GM18861 (cell line): ENCODE data around the gene GLB1L2.

ENCODE experiments used
- ATAC-seq: cut with Tn5 transposase; IDR thresholded peaks from one replicate; pipeline ENCODE4 v1.9.1; 2021; ENCODE audit not compliant: unreplicated experiment

Gene GLB1L2

DNA sequence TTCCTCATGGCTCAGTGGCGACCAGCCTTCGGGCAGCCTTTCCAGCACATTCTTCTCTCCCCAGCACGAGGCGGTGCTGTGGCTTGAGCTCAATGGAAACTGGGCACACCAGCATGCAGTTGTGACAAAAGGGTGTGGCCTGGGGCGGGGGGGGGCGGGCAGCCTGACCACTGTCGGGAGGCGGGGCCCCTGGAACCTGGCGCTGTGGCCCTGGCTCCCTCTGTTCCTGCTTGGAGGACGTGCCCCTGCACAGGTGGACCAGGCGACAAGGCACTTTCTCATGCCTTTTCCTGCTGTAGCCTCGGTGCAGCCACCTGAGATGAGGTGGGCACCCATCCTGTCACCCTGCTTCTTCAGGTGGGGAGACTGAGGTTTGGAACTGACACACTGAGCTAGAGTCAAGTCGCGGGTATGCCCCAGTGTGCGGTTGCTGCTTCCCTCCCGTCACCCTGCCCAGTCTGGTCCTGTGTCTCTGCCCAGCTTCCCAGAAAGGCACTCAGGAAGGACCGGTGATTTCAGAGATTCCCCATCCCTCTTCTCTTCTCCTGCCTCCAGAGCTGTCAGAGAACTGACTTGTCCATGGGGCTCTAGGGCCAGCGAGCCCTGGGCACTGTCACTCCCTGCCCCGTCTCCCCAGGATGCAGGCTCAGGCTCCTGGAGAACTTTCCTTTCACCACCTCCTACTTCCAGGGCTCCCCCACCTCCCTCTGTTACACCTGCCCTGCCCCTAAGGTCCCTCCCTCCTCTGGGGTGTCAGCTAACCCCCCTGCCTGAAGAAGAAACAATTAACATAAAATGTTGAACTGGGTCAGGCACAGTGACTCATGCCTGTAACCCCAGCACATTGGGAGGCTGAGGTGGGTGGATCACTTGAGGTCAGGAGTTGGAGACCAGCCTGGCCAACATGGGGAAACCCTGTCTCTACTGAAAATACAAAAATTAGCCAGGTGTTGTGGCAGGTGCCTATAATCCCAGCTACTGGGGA lies 70.3 kb downstream of the GLB1L2 start:
- no peak for ATAC-seq

DNA sequence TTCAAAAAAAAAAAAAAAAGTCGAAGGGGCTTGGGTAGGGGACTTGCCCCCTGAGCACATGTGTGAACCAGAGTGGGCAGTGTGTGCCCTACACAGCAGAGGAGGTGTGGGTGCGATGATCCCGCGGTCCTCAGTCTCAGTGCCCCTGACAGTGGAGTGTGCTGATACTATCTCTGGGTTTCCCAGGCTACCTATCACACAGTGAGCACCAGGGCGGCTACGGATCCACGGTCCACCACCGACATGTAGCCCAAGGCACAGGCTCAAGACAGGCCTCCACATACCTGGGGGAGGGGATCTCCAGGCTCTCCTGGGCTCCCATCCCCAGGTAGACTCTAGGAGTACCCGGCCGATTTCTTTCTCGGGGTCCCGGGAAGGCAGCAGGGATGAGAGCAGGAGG lies 71.1 kb downstream of the GLB1L2 start:
- ATAC-seq, result no peak

DNA sequence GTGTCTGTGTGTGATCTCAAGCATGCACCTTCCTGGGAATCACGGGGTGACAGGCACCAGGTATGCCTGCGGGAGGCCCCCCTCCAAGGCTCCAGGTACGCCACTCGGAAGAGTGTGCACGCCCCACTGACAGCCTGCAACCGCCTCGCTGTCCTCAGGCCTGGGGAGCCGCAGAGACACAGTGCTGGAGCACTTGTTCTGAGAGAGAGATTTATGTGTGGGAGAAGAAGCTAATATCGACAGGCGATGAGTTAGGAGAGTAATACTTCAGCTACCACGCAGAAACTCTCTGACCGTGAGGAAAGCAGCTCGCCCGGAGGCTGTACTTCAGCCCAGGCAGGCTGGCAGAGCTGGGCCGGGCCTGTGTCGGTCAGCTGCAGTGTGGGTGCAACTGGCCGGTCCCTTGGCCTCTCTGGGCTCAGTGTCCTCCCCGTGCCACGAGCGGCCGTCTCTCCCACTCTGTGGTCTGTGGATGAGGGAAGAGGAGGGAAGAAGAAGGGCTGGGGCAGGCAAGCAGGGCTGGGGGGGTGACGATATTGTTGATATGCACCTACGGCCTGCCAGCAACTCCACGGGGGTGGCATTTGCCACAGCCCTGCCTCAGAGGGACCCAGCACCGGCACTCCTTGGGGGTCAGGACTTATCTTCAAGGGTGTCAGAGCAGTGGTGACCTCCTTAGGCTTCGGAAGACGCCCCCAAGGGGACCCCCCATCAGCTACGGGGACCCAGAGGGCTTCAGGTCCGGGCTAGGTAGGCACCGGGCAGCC lies 73.0 kb downstream of the GLB1L2 start:
- ATAC-seq, result no peak

DNA sequence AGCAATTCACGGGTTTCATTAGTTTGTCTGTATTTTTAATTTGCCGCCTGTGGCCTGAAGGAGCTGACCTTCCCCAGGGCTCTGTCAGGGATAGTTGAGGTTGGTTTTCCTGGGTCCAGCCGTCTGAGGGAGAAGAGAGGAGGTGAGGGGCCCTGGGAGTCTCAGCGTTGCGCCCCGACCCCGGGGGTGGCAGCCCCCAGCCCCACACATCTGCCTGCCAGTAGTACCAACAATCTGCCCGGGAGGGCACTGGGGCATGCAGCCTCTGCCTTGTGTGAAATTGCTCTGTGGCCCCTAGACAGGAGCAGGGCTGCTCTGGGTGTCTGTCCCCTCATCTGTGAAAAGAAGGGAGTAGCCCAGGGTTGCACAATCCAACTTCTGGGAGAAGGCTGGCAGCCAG lies 73.6 kb downstream of the GLB1L2 start:
- no peak for ATAC-seq

DNA sequence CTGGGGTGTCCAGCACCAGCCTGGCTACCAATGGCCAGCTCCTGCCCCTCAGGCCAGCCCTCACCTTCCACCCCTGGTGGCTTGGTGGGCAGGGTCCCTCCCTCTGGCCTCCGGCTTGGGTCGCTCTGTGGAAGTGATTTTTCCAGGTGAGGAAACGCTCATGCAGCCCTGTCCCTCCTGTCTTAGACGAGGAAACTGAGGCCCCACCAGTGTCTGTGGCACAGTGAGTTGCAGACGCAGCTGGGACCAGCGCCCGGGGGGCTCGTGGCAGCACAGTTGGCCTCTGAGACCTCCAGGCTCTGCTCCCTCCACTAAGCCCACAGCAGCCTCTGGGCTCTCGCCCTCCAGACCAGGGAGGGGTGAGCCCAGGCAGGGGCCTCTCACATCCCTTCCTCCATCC lies 74.1 kb downstream of the GLB1L2 start:
- ATAC-seq, result no peak

DNA sequence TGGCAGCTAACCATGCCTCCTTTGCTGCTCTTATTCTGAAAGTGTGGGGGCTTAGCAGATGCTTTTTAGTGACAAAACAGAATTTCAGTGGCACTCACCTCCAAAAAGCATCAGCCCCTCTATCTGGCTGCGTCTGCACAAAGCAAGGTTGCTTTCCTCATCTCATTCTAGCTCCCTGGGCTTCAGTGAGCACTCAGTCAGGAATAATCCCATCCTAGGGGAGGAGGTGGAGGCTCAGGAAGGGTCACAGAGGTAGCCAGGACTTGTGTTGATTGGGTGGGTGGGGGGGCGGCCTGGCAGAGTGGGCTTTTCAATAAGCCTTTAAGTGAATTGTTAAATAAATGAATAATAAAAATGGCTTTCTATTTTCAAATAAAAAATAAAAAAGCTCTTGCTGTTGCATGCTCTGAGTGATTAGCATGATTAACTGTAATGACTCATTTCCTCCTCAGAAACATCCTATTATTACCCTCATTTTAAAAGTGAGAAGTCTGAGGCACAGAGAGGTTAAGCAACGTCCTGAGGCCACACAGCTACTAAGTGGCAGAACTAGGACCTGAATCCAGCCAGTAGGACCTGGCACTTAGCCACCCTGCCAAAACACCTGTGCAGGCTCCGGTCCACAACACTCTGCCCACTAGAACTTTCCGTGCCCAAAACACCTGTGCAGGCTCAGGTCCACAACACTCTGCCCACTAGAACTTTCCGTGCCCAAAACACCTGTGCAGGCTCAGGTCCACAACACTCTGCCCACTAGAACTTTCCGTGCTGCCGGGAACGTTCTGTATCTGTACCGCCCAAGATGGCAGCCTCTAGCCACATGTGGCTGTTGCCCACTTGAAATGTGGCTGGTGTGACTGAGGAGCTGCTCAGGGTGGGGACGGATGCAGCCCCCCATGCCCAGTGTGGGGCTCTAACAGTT lies 74.7 kb downstream of the GLB1L2 start:
- no peak for ATAC-seq

DNA sequence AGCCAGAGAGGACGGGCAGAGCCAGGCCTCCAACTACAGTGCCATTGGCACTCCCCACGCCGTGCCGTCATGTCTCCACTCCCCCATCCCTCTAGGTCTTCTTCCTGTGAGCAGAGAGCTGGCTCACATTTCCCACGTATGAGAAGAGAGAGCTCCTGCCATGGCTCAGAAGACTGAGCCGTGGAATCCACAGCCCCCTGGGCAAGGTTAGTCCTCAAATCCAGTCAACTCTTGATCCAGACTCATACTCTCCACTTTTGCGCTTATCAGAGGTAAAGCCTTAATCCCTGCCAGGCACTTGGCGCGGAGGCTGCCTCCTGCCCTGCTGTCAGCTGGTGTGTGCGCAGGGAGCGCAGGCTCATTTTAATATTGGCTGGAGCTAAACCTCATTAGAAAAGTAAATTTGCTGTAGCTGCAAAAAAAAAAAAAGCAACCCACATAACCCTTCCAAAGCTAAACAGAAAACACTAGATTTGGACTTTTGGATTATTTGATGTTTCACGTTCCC lies 75.6 kb downstream of the GLB1L2 start:
- no peak for ATAC-seq

DNA sequence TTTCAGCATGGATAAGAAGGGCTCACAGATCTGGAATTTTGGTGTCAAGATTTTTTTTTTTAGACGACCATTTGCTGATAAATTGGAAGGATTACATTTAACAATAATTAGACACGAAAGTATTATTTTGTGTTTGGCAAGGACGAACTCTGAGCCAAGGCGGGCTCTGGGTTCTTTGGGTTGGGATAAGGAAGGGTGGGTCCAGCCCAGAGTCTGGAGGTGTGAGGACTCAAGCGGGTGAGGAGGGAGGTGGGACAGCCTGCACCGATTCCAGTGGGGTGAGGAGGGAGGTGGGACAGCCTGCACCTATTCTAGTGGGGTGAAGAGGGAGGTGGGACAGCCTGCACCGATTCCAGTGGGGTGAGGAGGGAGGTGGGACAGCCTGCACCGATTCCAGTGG lies 76.1 kb downstream of the GLB1L2 start:
- ATAC-seq, result no peak

DNA sequence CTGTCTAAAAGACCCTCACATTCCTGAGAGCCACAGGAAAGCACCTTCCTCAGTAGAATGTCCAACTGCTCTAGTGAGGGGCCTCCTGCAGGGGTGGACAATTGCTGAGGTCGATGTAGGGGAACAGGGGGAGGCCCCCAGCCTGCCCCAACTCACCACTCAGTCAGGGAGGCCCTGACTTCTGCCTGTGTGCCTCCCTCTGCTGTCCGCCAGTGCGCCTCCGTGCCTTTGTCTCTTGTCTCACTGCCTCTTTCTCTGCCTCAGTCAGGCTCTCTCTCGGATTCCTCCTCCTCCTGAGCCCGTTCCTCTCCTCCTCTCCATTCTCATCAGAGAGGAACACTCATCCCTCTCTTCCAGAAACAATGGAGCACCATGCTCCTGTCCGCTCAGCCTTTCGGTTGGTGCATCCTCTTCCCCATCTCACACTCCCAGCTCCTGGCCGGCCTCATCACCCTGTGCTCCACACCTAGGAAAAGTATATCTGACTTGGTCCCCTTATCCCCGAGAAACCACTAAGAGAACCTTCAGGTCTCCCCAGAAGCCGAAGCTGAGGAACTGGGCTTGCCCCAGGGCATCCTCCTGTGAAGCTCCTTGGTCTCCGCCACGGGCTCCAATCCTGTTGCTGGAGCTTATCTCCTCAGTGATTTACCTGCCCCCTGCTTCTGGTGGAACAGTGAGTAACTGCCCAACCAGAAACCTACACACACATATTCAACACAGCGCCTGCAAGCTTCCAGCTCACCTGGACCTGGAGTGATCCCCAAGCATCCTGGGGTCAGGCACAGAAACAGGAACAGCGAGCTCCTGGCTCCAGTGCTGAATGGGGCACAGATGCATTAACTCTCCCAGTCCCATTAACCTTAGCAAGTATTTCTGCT lies 78.0 kb downstream of the GLB1L2 start:
- ATAC-seq, result no peak

DNA sequence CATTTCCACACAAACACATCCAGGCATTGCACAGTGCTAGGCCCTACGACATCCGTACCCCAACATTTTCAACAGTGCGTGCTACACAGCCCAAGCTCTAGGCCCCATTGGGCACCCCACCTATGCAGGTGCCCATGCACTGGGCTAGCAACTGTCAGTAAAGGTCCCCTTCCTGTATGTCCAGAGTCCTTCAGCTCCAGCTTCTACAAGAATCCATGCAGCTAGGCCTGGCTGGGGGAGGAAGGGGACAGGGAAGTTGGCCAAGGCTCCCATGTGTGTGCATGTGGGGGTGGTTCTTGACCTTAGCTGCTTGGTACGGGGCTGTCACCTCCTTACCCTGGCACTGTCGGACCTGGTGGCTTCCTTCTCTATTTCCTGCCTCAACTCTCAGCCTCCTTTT lies 79.0 kb downstream of the GLB1L2 start:
- ATAC-seq, result no peak

DNA sequence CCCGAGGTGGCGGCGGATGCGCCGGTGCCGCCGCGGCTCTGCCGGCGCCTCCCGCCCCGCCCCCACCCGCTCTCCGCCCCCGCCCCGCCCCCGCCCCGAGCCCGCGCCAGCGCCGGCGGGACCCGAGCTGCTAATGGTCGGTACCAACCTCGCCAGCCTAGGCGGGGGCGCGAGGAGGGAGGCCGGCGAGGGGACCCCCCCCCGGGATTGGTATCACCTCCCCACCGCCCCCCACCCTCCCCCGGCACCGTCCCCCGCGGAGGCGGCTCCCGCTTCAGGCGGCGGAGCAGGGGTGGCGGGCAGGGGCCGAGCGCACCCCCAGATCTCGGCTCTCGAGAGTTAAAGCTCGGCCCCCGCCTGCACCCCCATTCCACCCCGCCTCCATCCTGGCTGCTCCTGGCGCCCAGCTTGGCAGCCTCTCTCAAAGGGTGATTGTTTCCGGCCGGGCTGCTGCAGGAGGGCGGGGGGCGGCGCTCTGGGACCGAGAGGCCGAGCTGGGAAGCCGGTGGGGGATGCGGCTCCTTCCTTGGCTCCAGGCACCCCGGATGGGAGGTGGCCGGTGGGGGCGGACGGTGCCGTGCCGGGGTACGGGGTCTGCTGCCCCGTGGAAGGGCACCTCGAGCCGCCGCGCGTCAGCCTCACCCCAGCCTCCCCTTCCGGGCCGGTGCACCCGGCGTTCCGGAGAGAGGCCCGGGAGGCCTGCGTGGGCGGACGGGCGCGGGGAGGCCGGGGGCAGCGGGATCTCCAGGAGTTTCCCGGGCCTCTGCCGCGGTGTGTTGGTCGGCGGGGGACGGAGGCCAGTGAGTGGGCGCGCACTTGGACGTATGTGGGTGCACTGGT lies 80.6 kb downstream of the GLB1L2 start, which contains the start of gene B3GAT1:
Gene B3GAT1, minus strand, starts transcription at position 40 of the 840 bp plus-strand sequence. CDS start 24,583 bp downstream, outside the sequence.
- ATAC-seq, result no peak

DNA sequence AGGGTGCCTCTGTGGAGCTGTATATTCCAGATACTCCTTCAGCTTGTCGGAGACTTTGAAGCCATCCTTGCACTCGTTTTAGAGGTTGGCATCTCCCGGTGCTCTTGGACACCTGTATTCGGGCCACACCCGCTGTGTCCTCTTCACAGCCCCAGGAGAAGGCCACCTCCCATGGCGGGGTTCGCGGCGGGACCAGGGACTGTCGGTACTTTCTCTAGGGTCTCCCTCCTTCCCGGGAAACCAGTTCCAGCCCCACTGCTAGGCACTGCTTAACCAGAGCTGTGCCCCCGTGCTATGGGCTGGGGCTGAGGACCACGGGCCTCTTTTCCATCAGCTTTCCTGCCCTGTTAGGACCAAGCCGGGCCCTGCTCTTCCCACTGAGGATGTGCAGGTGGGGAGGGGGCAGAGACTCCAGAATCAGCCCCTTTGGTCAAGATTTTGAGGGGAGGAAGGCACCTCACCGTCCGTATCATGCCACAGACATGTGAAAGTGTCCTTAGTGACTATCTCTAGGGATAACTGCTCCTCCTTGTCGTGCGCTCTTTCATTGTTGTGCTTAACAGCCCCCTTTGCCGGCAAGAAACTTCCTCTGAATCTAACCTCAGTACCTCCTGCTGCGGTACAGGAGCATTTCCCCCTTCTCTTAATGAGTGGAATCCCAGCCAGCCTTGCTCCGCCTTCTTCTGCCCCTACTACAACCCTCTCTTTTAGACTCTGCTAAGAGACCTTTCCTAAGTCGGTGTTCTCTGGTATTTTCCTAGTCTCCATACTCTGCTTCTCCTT lies 81.4 kb downstream of the GLB1L2 start:
- ATAC-seq, result no peak

DNA sequence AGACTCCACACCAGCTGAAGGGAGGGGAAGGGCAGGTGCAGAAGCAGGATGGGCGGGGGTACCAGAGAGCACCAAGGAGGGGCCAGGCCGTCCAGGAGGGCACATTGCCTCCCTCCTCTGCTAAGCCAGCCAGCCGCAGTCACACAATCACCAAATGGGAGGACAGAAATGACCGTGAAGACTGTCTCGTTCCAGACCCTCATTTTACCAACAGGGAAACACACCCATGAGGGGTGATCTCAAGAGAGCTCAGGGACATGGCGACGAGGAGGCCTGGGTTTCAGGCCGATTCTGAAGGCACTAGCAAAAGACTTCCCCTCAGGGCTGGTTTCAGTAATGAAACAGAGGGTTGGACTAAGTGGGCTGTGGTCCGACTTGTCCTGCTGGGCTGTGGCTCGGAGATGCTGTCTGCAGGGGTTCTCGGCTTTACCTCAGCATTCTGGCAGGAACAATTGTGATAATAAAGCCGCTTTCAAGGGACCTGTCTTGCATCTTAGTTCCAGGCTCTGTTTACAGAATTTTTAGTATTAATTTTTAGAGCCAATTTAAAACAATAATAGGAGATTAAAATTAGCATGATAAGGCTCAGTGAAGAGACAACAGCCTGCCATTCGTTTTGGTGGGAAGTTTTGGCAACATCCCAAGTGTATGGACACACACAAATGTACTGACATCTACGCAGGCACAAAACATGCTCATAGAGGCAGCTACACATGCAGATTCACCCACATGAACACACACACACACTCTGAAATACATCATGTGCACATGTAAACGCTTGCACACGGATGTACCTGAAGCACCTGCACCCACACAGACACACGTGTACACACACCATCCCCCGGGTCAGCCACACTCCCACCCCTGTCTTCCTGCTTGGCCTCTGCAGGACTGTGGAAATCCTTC lies 82.3 kb downstream of the GLB1L2 start:
- no peak for ATAC-seq

DNA sequence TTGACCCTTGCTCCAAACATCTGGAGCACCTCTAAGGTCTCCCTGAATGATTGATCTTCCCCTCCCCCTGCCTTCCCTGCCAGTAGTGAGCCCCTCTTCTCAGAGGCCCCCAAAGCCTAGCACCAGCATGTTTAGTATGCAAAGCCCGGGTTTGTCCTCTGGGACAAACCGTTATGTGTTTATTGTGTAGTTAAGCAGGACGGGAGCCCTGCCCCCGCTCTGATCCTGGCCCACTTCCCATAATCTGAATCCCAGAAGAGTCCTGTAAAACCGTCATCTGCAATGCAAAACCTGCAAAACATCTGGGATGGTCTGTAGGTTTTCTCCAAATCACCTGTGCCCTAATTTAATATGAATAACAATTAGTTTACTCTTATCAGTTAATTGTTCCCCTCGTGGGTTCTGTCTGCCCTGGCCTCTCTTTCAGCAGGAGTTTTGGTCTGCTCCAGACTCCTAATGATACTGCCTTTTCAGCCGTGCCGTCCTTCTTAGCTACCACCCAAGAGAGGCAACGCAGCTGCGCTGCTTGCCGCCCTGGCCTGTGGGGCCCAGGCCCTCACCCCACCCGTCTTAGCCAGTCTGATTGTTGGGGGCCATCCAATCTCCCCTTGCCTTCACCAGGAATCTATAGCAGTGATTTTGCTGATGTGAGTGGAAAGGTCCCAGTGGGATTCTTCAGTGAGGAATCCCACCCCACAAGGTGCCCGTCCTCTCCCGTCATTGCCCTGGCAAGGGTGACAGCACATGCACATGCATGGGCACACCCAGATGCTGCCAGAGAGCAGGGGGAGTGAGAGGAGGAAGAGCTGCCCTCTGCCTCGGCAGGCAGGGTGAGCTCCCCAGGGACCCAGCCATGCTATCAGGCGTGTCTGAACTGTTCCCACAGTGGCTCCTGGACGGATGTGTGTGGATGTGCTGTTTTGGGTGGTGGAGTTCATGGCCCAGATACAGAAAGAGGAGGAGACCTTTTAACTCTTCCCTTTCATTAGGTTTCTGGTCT lies 83.3 kb downstream of the GLB1L2 start:
- no peak for ATAC-seq

DNA sequence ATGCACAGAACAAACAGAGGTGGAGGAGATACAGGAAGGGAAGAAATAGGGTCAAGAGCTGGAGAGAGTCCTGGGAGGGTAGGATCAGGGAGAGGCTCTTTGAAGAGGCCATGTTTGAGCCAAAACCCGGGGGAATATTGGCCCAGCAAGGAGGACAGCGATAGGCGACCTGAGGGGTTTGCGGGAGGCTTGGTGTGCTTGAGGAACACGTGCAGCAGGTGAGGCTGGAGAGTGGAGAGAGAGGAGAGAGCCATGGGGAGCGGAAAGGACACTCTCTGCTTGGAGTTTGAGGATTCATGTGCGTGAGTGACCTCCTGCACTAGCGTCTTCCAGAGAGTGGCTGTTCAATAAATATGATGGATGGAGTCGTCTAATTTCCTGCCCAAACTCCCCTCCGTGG lies 84.9 kb downstream of the GLB1L2 start:
- ATAC-seq, result no peak
